Nephron progenitor cell (in vitro differentiated cells): ENCODE measurements around the gene GDPD5.

Experiments
- DNase-seq: peaks from one replicate; pipeline ENCODE4 v3.0.0; 2021
- H3K27ac Mint-ChIP-seq: 2 replicates; pipeline ENCODE4 v1.8.0; 2021; ENCODE audit warnings: mild to moderate bottlenecking, moderate library complexity, mixed read lengths
- H3K27me3 Mint-ChIP-seq: 2 replicates; pipeline ENCODE4 v1.8.0; 2021; ENCODE audit warnings: mild to moderate bottlenecking, low read depth, mixed read lengths; ENCODE audit not compliant: poor library complexity
- H3K36me3 Mint-ChIP-seq: 2 replicates; pipeline ENCODE4 v1.8.0; 2021; ENCODE audit warnings: low read depth, mixed read lengths
- H3K4me1 Mint-ChIP-seq: 2 replicates; pipeline ENCODE4 v1.8.0; 2021; ENCODE audit warnings: mixed read lengths
- H3K4me3 Mint-ChIP-seq: 2 replicates; pipeline ENCODE4 v1.8.0; 2021; ENCODE audit warnings: mild to moderate bottlenecking, moderate library complexity, mixed read lengths
- H3K9me3 Mint-ChIP-seq: 2 replicates; pipeline ENCODE4 v1.8.0; 2021; ENCODE audit warnings: mild to moderate bottlenecking, moderate library complexity, mixed read lengths
- TF ChIP-seq, protein P1 (sequence below): fragments of 200-600 bp; sonication (generic); IDR thresholded peaks from 2 replicates; pipeline ENCODE4 v1.5.0; 2021; ENCODE audit warnings: antibody characterized with exemption

The GDPD5 gene

GRCh38 chr11:75431533-75432525, 93.9 kb downstream of the GDPD5 start:
- Mint-ChIP-seq H3K9me3 (peaks cover 22% of the 10 kb centered on the region), H3K36me3 (peaks cover 15% of the 10 kb centered on the region), H3K27ac (no peak overlapping the region), H3K27me3 (peaks cover 86% of the 10 kb centered on the region), H3K4me3 (peak overlapping the region; percentile 65), H3K4me1 (peaks cover 26% of the 10 kb centered on the region)
- DNase-seq: no peak
- TF ChIP-seq, protein P1, sequence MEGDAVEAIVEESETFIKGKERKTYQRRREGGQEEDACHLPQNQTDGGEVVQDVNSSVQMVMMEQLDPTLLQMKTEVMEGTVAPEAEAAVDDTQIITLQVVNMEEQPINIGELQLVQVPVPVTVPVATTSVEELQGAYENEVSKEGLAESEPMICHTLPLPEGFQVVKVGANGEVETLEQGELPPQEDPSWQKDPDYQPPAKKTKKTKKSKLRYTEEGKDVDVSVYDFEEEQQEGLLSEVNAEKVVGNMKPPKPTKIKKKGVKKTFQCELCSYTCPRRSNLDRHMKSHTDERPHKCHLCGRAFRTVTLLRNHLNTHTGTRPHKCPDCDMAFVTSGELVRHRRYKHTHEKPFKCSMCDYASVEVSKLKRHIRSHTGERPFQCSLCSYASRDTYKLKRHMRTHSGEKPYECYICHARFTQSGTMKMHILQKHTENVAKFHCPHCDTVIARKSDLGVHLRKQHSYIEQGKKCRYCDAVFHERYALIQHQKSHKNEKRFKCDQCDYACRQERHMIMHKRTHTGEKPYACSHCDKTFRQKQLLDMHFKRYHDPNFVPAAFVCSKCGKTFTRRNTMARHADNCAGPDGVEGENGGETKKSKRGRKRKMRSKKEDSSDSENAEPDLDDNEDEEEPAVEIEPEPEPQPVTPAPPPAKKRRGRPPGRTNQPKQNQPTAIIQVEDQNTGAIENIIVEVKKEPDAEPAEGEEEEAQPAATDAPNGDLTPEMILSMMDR: no peak

GRCh38 chr11:75430714-75431532, 94.8 kb downstream of the GDPD5 start:
- TF ChIP-seq, protein P1: no peak
- H3K27me3 Mint-ChIP-seq: peaks cover 91% of the 10 kb centered on the region
- no peak overlapping the region for H3K27ac Mint-ChIP-seq
- DNase-seq: no peak
- H3K9me3 Mint-ChIP-seq: peaks cover 22% of the 10 kb centered on the region
- H3K36me3 Mint-ChIP-seq: peaks cover 15% of the 10 kb centered on the region
- H3K4me1 Mint-ChIP-seq: peaks cover 26% of the 10 kb centered on the region
- H3K4me3 Mint-ChIP-seq: peak overlapping the region; percentile 77

GRCh38 chr11:75429902-75430713, 95.6 kb downstream of the GDPD5 start:
- H3K36me3 Mint-ChIP-seq: peaks cover 15% of the 10 kb centered on the region
- peaks cover 26% of the 10 kb centered on the region for H3K4me1 Mint-ChIP-seq
- peak; percentile 81 for DNase-seq
- H3K4me3 Mint-ChIP-seq: peak overlapping the region; percentile 77
- no peak overlapping the region for H3K27ac Mint-ChIP-seq
- peaks cover 22% of the 10 kb centered on the region for H3K9me3 Mint-ChIP-seq
- peaks cover 85% of the 10 kb centered on the region for H3K27me3 Mint-ChIP-seq
- TF ChIP-seq, protein P1: no peak

GRCh38 chr11:75429641-75429901, 96.2 kb downstream of the GDPD5 start:
- Mint-ChIP-seq H3K27ac (no peak overlapping the region), H3K4me1 (peaks cover 31% of the 10 kb centered on the region), H3K9me3 (peaks cover 22% of the 10 kb centered on the region), H3K27me3 (peaks cover 82% of the 10 kb centered on the region), H3K4me3 (peak overlapping the region; percentile 76), H3K36me3 (peaks cover 21% of the 10 kb centered on the region)
- no peak for DNase-seq
- TF ChIP-seq, protein P1: no peak

GRCh38 chr11:75428989-75429640, 96.6 kb downstream of the GDPD5 start:
- Mint-ChIP-seq H3K4me3 (peak overlapping the region; percentile 76), H3K27ac (no peak overlapping the region), H3K9me3 (peaks cover 22% of the 10 kb centered on the region), H3K4me1 (peaks cover 36% of the 10 kb centered on the region), H3K36me3 (peaks cover 25% of the 10 kb centered on the region), H3K27me3 (peaks cover 82% of the 10 kb centered on the region)
- no peak for DNase-seq
- TF ChIP-seq, protein P1: no peak
